Measurements from ENCODE around the gene HRK. TPM values are rescaled to one million over a fixed set of nuclear protein-coding genes. Genes with fewer than 3 reads are reported as not detected.

HRK gene
- total and polyA plus RNA-seq, 9 donors: under 0.01 to 0.30 (median 0.15) TPM; not detected in 3

DNA sequence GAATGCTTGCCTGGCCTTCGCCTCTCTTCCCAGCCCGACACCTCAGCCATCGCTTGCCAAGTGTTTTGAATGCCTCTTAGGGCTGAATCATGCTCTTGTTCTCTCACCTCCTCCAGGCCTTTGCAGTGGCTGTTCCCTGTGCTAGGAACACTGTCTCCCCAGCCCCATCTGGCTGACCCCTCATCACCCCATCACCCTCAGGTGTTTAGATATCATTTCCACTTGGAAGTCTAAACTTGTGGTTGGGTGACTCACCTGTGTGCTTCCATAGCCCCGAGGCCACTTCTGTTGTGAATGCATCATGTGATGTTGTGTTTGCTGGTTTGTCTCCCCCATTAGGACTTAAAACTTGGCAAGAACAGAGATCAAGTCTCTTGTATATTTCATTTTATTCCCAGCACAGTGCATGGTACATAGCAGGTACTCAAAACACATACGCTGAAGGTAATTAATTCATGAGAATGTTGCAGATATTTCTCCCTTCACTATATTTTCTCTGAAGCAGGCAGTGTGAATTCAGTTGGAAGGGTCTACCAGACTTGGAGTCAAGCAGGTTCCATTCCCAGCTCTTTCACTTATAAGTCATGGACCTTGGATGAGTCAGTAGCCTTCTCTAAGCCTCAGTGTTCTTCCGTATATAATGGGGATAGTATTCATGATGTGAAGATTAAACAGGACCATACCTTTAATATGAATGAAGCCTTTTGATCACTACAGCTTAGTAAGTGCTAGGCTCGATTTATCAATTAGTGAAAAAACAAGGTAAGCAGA lies 67.8 kb downstream of the HRK start:
- 83 to 85% (median 84%) methylated on average over 7 of the region's 7 CpGs for WGBS, 3 donors
- TF ChIP-seq CTCF (IDR thresholded peaks at IDR 0.05) (no peak), EP300 (IDR thresholded peaks at IDR 0.05) (no peak), POLR2A (IDR thresholded peaks at IDR 0.05) (no peak)
- intact Hi-C loops (cut with DNase I): no loop called here
- Histone ChIP-seq H3K36me3 (no peaks in the 10 kb centered on the region), H3K27me3 (no peaks in the 10 kb centered on the region), H3K27ac (no peak overlapping the region), H3K4me3 (no peak overlapping the region), H3K4me1 (ENCODE audit: insufficient read depth) (peaks cover 2% of the 10 kb centered on the region), H3K9me3 (no peaks in the 10 kb centered on the region)
- no peak for DNase-seq

DNA sequence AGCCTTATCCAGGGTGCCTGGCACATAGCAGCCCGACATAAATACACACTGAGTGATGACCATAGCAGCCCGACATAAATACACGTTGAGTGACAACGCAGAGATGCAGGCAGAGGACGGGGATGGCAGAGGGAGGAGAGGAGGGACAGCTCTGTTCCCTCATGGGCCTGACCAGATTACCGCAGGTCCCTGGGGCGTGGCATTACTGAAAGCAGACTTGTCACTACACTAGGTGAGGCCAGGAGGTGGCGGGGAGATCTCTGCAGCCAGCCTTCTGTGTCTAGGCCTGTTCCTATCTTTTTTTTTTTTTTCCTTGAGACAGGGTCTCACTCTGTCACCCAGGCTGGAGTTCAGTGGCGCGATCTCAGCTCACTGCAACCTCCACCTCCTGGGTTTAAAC lies 69.0 kb downstream of the HRK start:
- no peaks in the 10 kb centered on the region for H3K4me1 ChIP-seq (ENCODE audit: insufficient read depth)
- DNase-seq: no peak
- no peak overlapping the region for H3K27ac ChIP-seq
- WGBS, 3 donors: 86 to 91% (median 89%) methylated on average over 10 of the region's 10 CpGs
- TF ChIP-seq CTCF (IDR thresholded peaks at IDR 0.05) (no peak), POLR2A (IDR thresholded peaks at IDR 0.05) (no peak), EP300 (IDR thresholded peaks at IDR 0.05) (no peak)
- intact Hi-C loops (cut with DNase I): no loop called here
- no peak overlapping the region for H3K4me3 ChIP-seq
- H3K27me3 ChIP-seq: no peaks in the 10 kb centered on the region
- no peaks in the 10 kb centered on the region for H3K36me3 ChIP-seq
- no peaks in the 10 kb centered on the region for H3K9me3 ChIP-seq

GRCh38 chr12:116808113-116809105 lies 72.8 kb downstream of the HRK start:
- 69 to 74% (median 73%) methylated on average over 18 of the region's 18 CpGs for WGBS, 3 donors
- TF ChIP-seq POLR2A (IDR thresholded peaks at IDR 0.05) (no peak), EP300 (IDR thresholded peaks at IDR 0.05) (no peak), CTCF (IDR thresholded peaks at IDR 0.05) (no peak)
- no peak overlapping the region for H3K27ac ChIP-seq
- H3K27me3 ChIP-seq: no peaks in the 10 kb centered on the region
- intact Hi-C loops (cut with DNase I): no loop called here
- H3K4me3 ChIP-seq: no peak overlapping the region
- H3K36me3 ChIP-seq: no peaks in the 10 kb centered on the region
- no peak for DNase-seq
- no peaks in the 10 kb centered on the region for H3K4me1 ChIP-seq (ENCODE audit: insufficient read depth)
- H3K9me3 ChIP-seq: no peaks in the 10 kb centered on the region

DNA sequence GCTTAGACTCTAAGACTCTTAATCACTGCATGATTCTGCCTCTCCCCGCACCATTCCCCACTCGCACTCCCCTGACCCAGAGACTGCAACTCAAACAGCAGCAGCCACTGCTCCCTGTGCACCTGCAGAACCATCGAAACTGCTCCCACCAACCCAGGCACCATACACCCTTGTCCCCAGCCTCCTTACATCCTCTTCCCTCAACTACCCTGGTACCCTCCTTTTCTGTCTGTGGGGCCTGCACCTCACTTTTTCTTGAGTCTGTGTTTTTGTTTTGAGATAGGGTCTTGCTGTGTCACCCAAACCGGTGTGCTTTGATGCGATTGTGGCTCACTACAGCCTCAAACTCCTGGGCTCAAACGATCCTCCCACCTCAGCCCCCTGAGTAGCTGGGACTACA lies 73.7 kb downstream of the HRK start:
- Histone ChIP-seq H3K4me1 (ENCODE audit: insufficient read depth) (no peaks in the 10 kb centered on the region), H3K9me3 (no peaks in the 10 kb centered on the region), H3K27ac (no peak overlapping the region), H3K4me3 (no peak overlapping the region), H3K36me3 (no peaks in the 10 kb centered on the region), H3K27me3 (no peaks in the 10 kb centered on the region)
- no peak for TF ChIP-seq EP300 (IDR thresholded peaks at IDR 0.05)
- TF ChIP-seq CTCF (IDR thresholded peaks at IDR 0.05): no peak
- TF ChIP-seq POLR2A (IDR thresholded peaks at IDR 0.05): no peak
- intact Hi-C loops (cut with DNase I): no loop called here
- WGBS, 3 donors: 87 to 92% (median 91%) methylated on average over 6 of the region's 6 CpGs
- DNase-seq: no peak
